Airway epithelial cell (primary cell): ENCODE data around the gene AGR2. TPM values are rescaled to one million over a fixed set of nuclear protein-coding genes. Genes with fewer than 3 reads are reported as not detected.

ENCODE experiments used
- total RNA-seq: library from RNA; depleted of rRNA; stranded (reverse); fragments of >200 nt; gene quantifications from 2 replicates; pipeline ENCODE4 v1.2.3, GENCODE V29; 2015

The AGR2 gene
- total RNA-seq: 69.2 and 131 TPM in 2 replicates

DNA sequence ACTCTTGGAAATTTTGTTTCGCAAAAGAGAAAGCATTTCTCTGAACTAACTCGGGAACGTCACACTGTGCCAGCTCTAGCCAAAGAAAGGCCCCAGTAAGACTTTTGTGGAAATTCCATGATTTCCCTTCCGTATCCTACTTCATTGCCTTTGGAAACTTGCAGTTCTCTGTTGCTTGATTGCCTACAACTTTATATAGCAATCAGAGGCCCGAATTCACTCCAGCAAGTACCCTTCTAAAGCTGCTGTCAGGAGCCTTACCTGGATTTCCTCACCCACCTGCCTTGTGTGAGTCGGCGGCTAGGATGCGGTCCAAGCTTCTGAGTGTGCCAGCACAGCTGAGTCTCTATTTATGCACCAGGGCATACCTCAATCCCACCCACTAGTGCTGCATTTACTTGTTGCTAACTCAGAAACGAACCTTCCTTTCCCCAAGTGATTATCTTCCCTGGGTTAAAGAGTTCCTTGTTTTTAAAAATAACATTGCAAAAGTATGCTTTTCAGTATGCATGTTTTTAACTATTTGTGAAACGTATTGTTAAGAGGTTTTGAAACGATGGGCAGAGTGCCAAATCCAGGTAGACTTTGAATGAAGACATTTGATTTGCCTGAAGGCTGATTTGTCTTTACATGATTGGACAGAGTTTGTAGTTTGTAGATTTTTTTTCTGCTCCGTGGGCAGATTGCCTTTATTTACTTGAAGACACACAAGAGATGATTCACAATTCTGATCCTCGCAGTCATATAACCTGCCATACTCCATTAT, at the start of gene AGR2:
Gene AGR2 (minus strand): TSS at position 326 of the 766 bp plus-strand sequence. CDS start 3,203 bp downstream, outside the sequence.

GRCh38 chr7:16753102-16753931, 51.5 kb downstream of the AGR2 start, which contains the start of gene TSPAN13:
TSS of gene TSPAN13 (plus strand) at chr7:16753755. CDS start at chr7:16753968, 213 bp downstream.

Other genes starting within 250 kb of the AGR2 start
- 6.7 and 9.9 TPM in 2 replicates for gene ANKMY2, start 159.2 kb downstream of the AGR2 start, total RNA-seq
- 132 and 142 TPM in 2 replicates for gene BZW2, start 158.8 kb downstream of the AGR2 start, total RNA-seq
- 33.9 and 35.8 TPM in 2 replicates for gene TSPAN13, start 51.2 kb downstream of the AGR2 start, total RNA-seq
- not detected in 2 replicates for gene AGR3, start 77.0 kb upstream of the AGR2 start, total RNA-seq